Measurements from ENCODE around the gene TPRG1.

DNA sequence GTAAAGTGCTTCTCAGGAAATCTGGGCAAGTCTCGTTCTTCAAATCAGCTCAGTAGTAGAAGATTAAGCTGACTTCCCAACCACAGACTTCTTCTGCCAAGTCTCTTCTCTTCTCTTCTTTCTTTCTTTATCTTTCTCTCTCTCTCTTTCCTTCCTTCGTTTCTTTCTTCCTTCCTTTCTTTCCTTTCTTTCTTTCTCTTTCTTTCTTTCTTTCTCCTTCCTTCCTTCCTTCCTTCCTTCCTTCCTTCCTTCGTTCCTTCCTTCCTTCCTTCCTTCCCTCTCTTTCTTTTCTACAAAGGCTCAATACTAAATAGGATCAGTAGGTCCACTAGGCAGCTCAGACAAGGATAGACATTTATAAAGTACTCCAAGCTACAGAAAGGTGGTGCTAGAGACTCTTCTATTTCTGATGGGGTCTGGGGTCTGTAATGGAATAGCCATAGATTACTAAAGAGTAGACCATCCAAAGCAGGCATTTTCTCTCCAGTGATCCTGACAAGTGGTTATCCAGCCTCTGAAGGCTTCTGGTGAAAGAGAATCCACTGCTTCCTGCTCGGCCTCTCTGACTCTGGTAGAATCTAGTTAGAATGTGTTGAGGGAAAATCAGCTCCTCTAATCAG lies 100.8 kb downstream of the TPRG1 start:
- no peak for TF ChIP-seq POLR2A (IDR thresholded peaks at IDR 0.05)
- TF ChIP-seq, protein P1, sequence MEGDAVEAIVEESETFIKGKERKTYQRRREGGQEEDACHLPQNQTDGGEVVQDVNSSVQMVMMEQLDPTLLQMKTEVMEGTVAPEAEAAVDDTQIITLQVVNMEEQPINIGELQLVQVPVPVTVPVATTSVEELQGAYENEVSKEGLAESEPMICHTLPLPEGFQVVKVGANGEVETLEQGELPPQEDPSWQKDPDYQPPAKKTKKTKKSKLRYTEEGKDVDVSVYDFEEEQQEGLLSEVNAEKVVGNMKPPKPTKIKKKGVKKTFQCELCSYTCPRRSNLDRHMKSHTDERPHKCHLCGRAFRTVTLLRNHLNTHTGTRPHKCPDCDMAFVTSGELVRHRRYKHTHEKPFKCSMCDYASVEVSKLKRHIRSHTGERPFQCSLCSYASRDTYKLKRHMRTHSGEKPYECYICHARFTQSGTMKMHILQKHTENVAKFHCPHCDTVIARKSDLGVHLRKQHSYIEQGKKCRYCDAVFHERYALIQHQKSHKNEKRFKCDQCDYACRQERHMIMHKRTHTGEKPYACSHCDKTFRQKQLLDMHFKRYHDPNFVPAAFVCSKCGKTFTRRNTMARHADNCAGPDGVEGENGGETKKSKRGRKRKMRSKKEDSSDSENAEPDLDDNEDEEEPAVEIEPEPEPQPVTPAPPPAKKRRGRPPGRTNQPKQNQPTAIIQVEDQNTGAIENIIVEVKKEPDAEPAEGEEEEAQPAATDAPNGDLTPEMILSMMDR (IDR thresholded peaks at IDR 0.05), result no peak

Data from lower leg skin (tissue), 3 donors.